Sigmoid colon (tissue), 7 donors: Measurements from ENCODE around the gene SCN9A. TPM values are rescaled to one million over a fixed set of nuclear protein-coding genes. Genes with fewer than 3 reads are reported as not detected.

Experiments used
- DNase-seq: peaks from one replicate; pipeline ENCODE4 v3.0.0-alpha.2; 2019
- H3K27ac ChIP-seq, 4 donors: fragments of 200-600 bp; sonication (generic); one replicate each; pipeline ENCODE4 v1.5.1; 2016 to 2019; ENCODE audit warnings: mild to moderate bottlenecking in 1 of 4
- H3K27me3 ChIP-seq, 3 donors: fragments of 200-600 bp; sonication (generic); one replicate each; pipeline ENCODE4 v1.5.1; 2019; ENCODE audit warnings: mild to moderate bottlenecking in 1 of 3
- H3K36me3 ChIP-seq, 4 donors: fragments of 200-600 bp; sonication (generic); one replicate each; pipeline ENCODE4 v1.5.1; 2016 to 2019
- H3K4me1 ChIP-seq, 4 donors: fragments of 200-600 bp; sonication (generic); one replicate each; pipeline ENCODE4 v1.5.1; 2017 to 2019
- H3K4me3 ChIP-seq, 4 donors: fragments of 200-600 bp; sonication (generic); one replicate each; pipeline ENCODE4 v1.5.1; 2017 to 2019; ENCODE audit warnings: mild to moderate bottlenecking in 2 of 4, moderate library complexity in 1 of 4
- H3K9me3 ChIP-seq, 4 donors: fragments of 200-600 bp in 3 of 4; sonication (generic) in 3 of 4; one replicate each; pipeline versions ENCODE4 v1.5.1 to v1.6.1; 2013 to 2019
- EP300 ChIP-seq, 4 donors: sonication (generic); formaldehyde crosslinking; IDR thresholded peaks; one replicate each; pipeline ENCODE4 v1.6.1; 2017; ENCODE audit warnings: antibody characterized with exemption in 4 of 4
- POLR2AphosphoS5 ChIP-seq, 4 donors: sonication (generic); formaldehyde crosslinking; IDR thresholded peaks; one replicate each; pipeline ENCODE4 v1.6.1; 2017; ENCODE audit warnings: antibody characterized with exemption in 4 of 4
- WGBS, 2 donors: extraction: QIAGEN DNeasy Blood & Tissue Kit; methylation state at CpG; one replicate each; pipeline ENCODE4 v1.1.7; 2013; 5-methylcytosine and 5-hydroxymethylcytosine counted together
- intact Hi-C: fragments of 100-400 bp; cut with DNase I; formaldehyde crosslinking; loops from one replicate; pipeline ENCODE4 v1.15.1; 2023
- polyA plus RNA-seq, 3 donors: library from polyadenylated mRNA; stranded (reverse); fragments of 200-250 nt; gene quantifications; one replicate each; pipeline ENCODE4 v1.2.3, GENCODE V29; 2013
- total RNA-seq, 4 donors: library from RNA; depleted of rRNA; stranded (reverse); fragments of >200 nt; gene quantifications; one replicate each; pipeline ENCODE4 v1.1.0, GENCODE V29; 2016
- TF ChIP-seq, protein P1 (sequence below), 4 experiments: fragments of 450-650 bp in 3 of 4; fragments of 200-600 bp in 1 of 4; IDR thresholded peaks; one replicate each; pipeline ENCODE4 v1.5.1; 2016 to 2019; ENCODE audit warnings: antibody characterized with exemption in 4 of 4, mild to moderate bottlenecking in 3 of 4, moderate library complexity in 2 of 4
- donor health status: healthy with polysubstance abuse.
- donor health status: Bipolar disorder and iron deficiency.
- donor health status: healthy.

SCN9A gene
- total and polyA plus RNA-seq, 7 donors = 0.23 to 22.1 (median 14.3) TPM

DNA sequence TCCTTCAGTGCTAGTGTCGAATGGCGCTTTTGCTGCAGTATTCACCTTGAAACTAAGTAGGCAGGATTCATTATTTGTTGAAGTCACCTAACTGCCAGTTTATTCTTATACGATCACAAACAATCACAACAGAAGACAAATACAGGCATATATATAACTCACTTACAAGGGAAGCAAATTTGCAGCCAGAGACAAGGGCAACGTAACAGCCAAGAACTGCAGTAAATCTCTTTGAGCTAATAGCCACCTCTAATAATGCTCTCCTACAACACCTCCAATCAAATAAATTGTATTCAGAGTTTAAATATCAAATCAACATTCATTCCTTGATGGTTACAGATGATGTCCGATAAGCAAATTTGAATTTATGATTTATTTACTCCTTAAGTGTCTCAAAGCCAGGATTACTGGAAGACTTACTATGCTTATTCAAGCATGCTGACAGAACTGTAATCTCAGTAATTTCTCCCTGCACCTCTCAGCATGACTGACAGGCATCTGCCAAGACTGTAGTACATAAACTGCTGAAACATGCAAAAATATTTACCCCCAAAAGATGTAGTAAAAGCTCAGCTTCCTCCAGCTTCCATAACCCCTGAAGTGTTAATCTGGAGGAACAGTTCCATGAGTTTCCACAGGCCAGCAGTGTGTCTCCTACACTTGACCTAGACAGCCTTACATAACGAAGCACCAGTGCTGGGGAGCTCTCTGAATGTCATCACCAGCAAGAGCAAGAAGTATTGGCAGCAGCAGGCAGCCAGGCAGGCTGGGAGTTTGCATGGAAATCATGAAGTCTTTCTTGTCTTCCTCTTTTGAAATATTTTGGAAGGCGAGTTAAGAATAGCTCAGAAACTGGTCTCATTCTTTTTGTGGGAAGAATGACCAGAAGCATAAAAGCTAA lies 227.0 kb downstream of the SCN9A start:
- no peaks in the 10 kb centered on the region for H3K27me3 ChIP-seq
- H3K4me3 ChIP-seq = no peak overlapping the region
- no peak overlapping the region for H3K27ac ChIP-seq
- 70 to 75% methylated on average over 7 of the region's 7 CpGs for WGBS, 2 donors
- H3K9me3 ChIP-seq = no peaks in the 10 kb centered on the region
- H3K4me1 ChIP-seq = no peaks in the 10 kb centered on the region
- intact Hi-C loops = no loop called here
- DNase-seq = no peak
- no peak for TF ChIP-seq POLR2AphosphoS5 (IDR thresholded peaks at IDR 0.05)
- TF ChIP-seq, protein P1, sequence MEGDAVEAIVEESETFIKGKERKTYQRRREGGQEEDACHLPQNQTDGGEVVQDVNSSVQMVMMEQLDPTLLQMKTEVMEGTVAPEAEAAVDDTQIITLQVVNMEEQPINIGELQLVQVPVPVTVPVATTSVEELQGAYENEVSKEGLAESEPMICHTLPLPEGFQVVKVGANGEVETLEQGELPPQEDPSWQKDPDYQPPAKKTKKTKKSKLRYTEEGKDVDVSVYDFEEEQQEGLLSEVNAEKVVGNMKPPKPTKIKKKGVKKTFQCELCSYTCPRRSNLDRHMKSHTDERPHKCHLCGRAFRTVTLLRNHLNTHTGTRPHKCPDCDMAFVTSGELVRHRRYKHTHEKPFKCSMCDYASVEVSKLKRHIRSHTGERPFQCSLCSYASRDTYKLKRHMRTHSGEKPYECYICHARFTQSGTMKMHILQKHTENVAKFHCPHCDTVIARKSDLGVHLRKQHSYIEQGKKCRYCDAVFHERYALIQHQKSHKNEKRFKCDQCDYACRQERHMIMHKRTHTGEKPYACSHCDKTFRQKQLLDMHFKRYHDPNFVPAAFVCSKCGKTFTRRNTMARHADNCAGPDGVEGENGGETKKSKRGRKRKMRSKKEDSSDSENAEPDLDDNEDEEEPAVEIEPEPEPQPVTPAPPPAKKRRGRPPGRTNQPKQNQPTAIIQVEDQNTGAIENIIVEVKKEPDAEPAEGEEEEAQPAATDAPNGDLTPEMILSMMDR (IDR thresholded peaks at IDR 0.05) = no peak
- no peaks in the 10 kb centered on the region for H3K36me3 ChIP-seq

DNA sequence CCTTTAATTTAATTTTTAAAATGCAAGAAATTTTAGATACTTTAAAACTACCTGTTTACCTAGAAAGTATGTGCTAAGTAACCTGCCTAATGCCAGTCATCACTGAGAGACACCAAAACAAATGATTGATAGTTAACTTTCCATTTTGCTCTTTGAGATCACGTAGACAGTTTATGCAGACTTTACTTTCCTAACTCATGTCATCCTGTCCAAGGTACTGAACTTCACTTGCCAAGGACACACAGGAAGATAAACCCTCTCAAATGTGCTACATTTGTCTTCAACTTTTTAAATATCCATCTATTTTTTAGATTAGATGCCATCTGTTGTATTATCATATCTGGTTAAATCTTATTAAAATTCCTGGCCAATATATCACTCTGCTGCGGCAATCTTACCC lies 227.9 kb downstream of the SCN9A start:
- no peak for TF ChIP-seq EP300 (IDR thresholded peaks at IDR 0.05)
- TF ChIP-seq POLR2AphosphoS5 (IDR thresholded peaks at IDR 0.05) = no peak
- TF ChIP-seq, protein P1 (IDR thresholded peaks at IDR 0.05) = no peak
- Histone ChIP-seq H3K27ac (no peak overlapping the region), H3K4me1 (no peaks in the 10 kb centered on the region), H3K27me3 (no peaks in the 10 kb centered on the region), H3K9me3 (no peaks in the 10 kb centered on the region), H3K4me3 (no peak overlapping the region), H3K36me3 (no peaks in the 10 kb centered on the region)
- 62 to 79% methylated on average over 2 of the region's 2 CpGs for WGBS, 2 donors
- no peak for DNase-seq
- intact Hi-C loops = no loop called here

Other genes starting within 250 kb of the SCN9A start
- under 1 TPM; under 0.01 to 0.36 (median 0.23) TPM for gene SCN1A, start 247.9 kb downstream of the SCN9A start, total RNA-seq
- under 1 TPM in 1 of 3 donors, not detected in 2; 0.10 TPM for gene SCN1A, start 247.9 kb downstream of the SCN9A start, polyA plus RNA-seq
- gene SCN7A, start 118.3 kb upstream of the SCN9A start, total RNA-seq = 100 to 1,000 TPM; 107 to 216 (median 129) TPM
- 1 to 10 TPM in 2 of 3 donors, under 1 TPM in 1; 0.23 to 6.2 (median 1.8) TPM for gene SCN7A, start 118.3 kb upstream of the SCN9A start, polyA plus RNA-seq